NCI-H1930 (cell line): Measurements from ENCODE around the gene RBMS3.
"Not testable (repeated sequence)": the region's sequence is repeated elsewhere in the genome, so short reads cannot be mapped to it uniquely, and the experiment has no call there.

Source experiments
- DNase-seq, 2 experiments: peaks; one replicate each; lab custom pipeline; 2025; lab: John Stamatoyannopoulos, UW

RBMS3 gene

GRCh38 chr3:29280404-29281093, at the start of gene RBMS3:
Gene RBMS3 (plus strand): TSS chr3:29281071.
- DNase-seq, result no peak

GRCh38 chr3:29233126-29233525, 47.7 kb upstream of the RBMS3 start:
- not testable (repeated sequence) for DNase-seq

GRCh38 chr3:29236146-29236840, 44.6 kb upstream of the RBMS3 start:
- no peak for DNase-seq

GRCh38 chr3:29239376-29239775, 41.5 kb upstream of the RBMS3 start:
- DNase-seq, result no peak

- DNase-seq, result no peak
Measured at GRCh38 chr3:29240248-29240647, 40.6 kb upstream of the RBMS3 start.

GRCh38 chr3:29240887-29241286, 40.0 kb upstream of the RBMS3 start:
- DNase-seq, result no peak

GRCh38 chr3:29241855-29242254, 39.0 kb upstream of the RBMS3 start:
- DNase-seq, result no peak

- no peak for DNase-seq
Measured at GRCh38 chr3:29242296-29242695, 38.6 kb upstream of the RBMS3 start.

GRCh38 chr3:29245441-29245840, 35.4 kb upstream of the RBMS3 start:
- DNase-seq, result no peak

GRCh38 chr3:29247088-29247745, 33.7 kb upstream of the RBMS3 start:
- DNase-seq, result no peak

- no peak for DNase-seq
Measured at GRCh38 chr3:29249829-29250345, 31.0 kb upstream of the RBMS3 start.

GRCh38 chr3:29255854-29256696, 24.8 kb upstream of the RBMS3 start:
- no peak for DNase-seq

GRCh38 chr3:29258161-29258560, 22.7 kb upstream of the RBMS3 start:
- DNase-seq, result no peak

GRCh38 chr3:29261119-29261518, 19.8 kb upstream of the RBMS3 start:
- DNase-seq, result no peak

GRCh38 chr3:29263476-29263875, 17.4 kb upstream of the RBMS3 start:
- no peak for DNase-seq

- DNase-seq, result no peak
Measured at GRCh38 chr3:29265509-29266072, 15.3 kb upstream of the RBMS3 start.

- no peak for DNase-seq
Measured at GRCh38 chr3:29267226-29267625, 13.6 kb upstream of the RBMS3 start.

- no peak for DNase-seq
Measured at GRCh38 chr3:29268651-29269050, 12.2 kb upstream of the RBMS3 start.

GRCh38 chr3:29270752-29271151, 10.1 kb upstream of the RBMS3 start:
- no peak for DNase-seq

GRCh38 chr3:29271475-29271874, 9.4 kb upstream of the RBMS3 start:
- DNase-seq, result no peak

- DNase-seq, result no peak
Measured at GRCh38 chr3:29274667-29275066, 6.2 kb upstream of the RBMS3 start.

GRCh38 chr3:29275309-29275708, 5.6 kb upstream of the RBMS3 start:
- DNase-seq, result no peak
